Natural killer cell (primary cell): ENCODE results near the gene SLC25A26. TPM values are rescaled to one million over a fixed set of nuclear protein-coding genes. Genes with fewer than 3 reads are reported as not detected.

Experiments used
- ATAC-seq, 3 donors: fragments of 150-1000 bp in 2 of 3; fragments of 200-7000 bp in 1 of 3; cut with Tn5 transposase; 1 replicate in 1 of 3; 2 replicates in 2 of 3; pipeline ENCODE4 v1.10.0; 2021; ENCODE audit warnings: mild to moderate bottlenecking in 2 of 3, moderate library complexity in 2 of 3
- DNase-seq, 2 donors: peaks; one replicate each; pipeline versions ENCODE4 v3.0.0 to v3.0.0-alpha.2; 2013 to 2021; ENCODE audit warnings: mixed read lengths in 1 of 2
- H3K27ac ChIP-seq: one replicate; pipeline ENCODE4 v1.5.1; 2013; ENCODE audit warnings: mild to moderate bottlenecking, low read length
- H3K27me3 ChIP-seq: one replicate; pipeline ENCODE4 v1.6.1; 2013; ENCODE audit warnings: low read length; ENCODE audit not compliant: control insufficient read depth, insufficient read depth
- H3K36me3 ChIP-seq: one replicate; pipeline ENCODE4 v1.6.1; 2013; ENCODE audit warnings: low read length; ENCODE audit not compliant: control insufficient read depth, insufficient read depth
- H3K4me1 ChIP-seq: one replicate; pipeline ENCODE4 v1.6.1; 2013; ENCODE audit warnings: low read length; ENCODE audit not compliant: control insufficient read depth, insufficient read depth
- H3K4me3 ChIP-seq: one replicate; pipeline ENCODE4 v1.5.1; 2013; ENCODE audit warnings: low read length
- H3K9me3 ChIP-seq: one replicate; pipeline ENCODE4 v1.6.1; 2013; ENCODE audit warnings: low read length; ENCODE audit not compliant: control insufficient read depth, insufficient read depth
- H3K27ac Mint-ChIP-seq, 2 donors: one replicate each; pipeline ENCODE4 v1.8.0; 2022; ENCODE audit warnings: mild to moderate bottlenecking in 2 of 2, mixed read lengths in 2 of 2, moderate library complexity in 1 of 2
- H3K27me3 Mint-ChIP-seq, 2 donors: one replicate each; pipeline ENCODE4 v1.8.0; 2022; ENCODE audit warnings: low read depth in 2 of 2, mixed read lengths in 2 of 2
- H3K36me3 Mint-ChIP-seq: one replicate; pipeline ENCODE4 v1.8.0; 2022; ENCODE audit warnings: mixed read lengths
- H3K4me1 Mint-ChIP-seq, 2 donors: one replicate each; pipeline ENCODE4 v1.8.0; 2022; ENCODE audit warnings: mixed read lengths in 2 of 2
- H3K4me3 Mint-ChIP-seq: one replicate; pipeline ENCODE4 v1.8.0; 2022; ENCODE audit warnings: mild to moderate bottlenecking, moderate library complexity, mixed read lengths
- H3K9me3 Mint-ChIP-seq, 2 donors: one replicate each; pipeline ENCODE4 v1.8.0; 2022; ENCODE audit warnings: mixed read lengths in 2 of 2
- WGBS: methylation state at CpG from one replicate; pipeline ENCODE4 v1.1.7; 2013; ENCODE audit warnings: missing lambda C conversion rate; ENCODE audit not compliant: insufficient coverage; 5-methylcytosine and 5-hydroxymethylcytosine counted together
- intact Hi-C: fragments of 100-400 bp; cut with micrococcal nuclease; formaldehyde crosslinking; loops from one replicate; pipeline ENCODE4 v1.14.2; 2022
- total RNA-seq, 4 donors: library from RNA; stranded (reverse); fragments of 120-200 nt in 1 of 4; gene quantifications; one replicate each; pipeline versions ENCODE4 v1.2.3 to v1.2.4, GENCODE V29; 2013 to 2022
- TF ChIP-seq, protein P1 (sequence below): fragments of 200-600 bp; IDR thresholded peaks from one replicate; pipeline ENCODE4 v1.8.0; 2022; ENCODE audit warnings: antibody characterized with exemption

Gene SLC25A26
- total RNA-seq, 3 donors from 2014 or later (not counting 1 experiment from before 2014, with no cell fraction given) = 18.4 to 23.9 (median 23.3) TPM

GRCh38 chr3:66227051-66227450 is 6.2 kb downstream of the SLC25A26 start:
- ATAC-seq (no peak), DNase-seq (no peak)
- TF ChIP-seq, protein P1, sequence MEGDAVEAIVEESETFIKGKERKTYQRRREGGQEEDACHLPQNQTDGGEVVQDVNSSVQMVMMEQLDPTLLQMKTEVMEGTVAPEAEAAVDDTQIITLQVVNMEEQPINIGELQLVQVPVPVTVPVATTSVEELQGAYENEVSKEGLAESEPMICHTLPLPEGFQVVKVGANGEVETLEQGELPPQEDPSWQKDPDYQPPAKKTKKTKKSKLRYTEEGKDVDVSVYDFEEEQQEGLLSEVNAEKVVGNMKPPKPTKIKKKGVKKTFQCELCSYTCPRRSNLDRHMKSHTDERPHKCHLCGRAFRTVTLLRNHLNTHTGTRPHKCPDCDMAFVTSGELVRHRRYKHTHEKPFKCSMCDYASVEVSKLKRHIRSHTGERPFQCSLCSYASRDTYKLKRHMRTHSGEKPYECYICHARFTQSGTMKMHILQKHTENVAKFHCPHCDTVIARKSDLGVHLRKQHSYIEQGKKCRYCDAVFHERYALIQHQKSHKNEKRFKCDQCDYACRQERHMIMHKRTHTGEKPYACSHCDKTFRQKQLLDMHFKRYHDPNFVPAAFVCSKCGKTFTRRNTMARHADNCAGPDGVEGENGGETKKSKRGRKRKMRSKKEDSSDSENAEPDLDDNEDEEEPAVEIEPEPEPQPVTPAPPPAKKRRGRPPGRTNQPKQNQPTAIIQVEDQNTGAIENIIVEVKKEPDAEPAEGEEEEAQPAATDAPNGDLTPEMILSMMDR = no peak
- Histone ChIP-seq H3K4me3 (no peak overlapping the region), H3K27me3 (no peaks in the 10 kb centered on the region), H3K4me1 (no peaks in the 10 kb centered on the region), H3K27ac (no peak overlapping the region), H3K9me3 (no peaks in the 10 kb centered on the region), H3K36me3 (no peaks in the 10 kb centered on the region)
- Mint-ChIP-seq H3K27ac (no peak overlapping the region), H3K27me3 (no peaks in the 10 kb centered on the region), H3K4me1 (peaks cover 12 to 29% of the 10 kb centered on the region in 2 donors), H3K9me3 (no peaks in the 10 kb centered on the region), H3K4me3 (no peak overlapping the region), H3K36me3 (no peaks in the 10 kb centered on the region)
- WGBS = 80% methylated on average over 2 of the region's 3 CpGs
- intact Hi-C loops = no loop called here

DNA sequence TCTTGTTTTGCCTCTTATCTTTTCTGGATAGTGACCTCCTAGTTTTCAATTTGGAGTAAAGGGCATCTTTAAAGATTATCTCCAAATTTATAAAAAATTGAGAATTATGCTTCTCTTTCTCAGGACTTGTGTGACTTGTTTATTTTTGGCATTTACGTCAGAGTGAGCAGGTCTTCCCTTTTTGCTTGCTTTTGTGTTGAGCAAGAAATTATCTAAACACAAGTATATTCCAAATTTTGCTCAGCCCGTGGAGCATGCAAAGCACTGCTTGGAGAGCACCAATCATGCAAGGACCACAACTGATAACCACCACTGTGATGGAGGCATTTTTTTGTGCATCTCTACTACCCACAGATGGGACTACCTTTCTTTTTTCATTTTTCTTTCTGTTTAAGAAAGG is 7.1 kb downstream of the SLC25A26 start:
- H3K27me3 ChIP-seq = no peaks in the 10 kb centered on the region
- no peaks in the 10 kb centered on the region for H3K4me1 ChIP-seq
- H3K27me3 Mint-ChIP-seq = no peaks in the 10 kb centered on the region
- no peak overlapping the region for H3K27ac ChIP-seq
- TF ChIP-seq, protein P1 = no peak
- no peak overlapping the region for H3K4me3 Mint-ChIP-seq
- H3K4me3 ChIP-seq = no peak overlapping the region
- intact Hi-C loops = no loop called here
- DNase-seq (no peak), ATAC-seq (no peak)
- H3K4me1 Mint-ChIP-seq = peaks cover 20 to 32% of the 10 kb centered on the region in 2 donors
- no peak overlapping the region for H3K27ac Mint-ChIP-seq
- H3K9me3 Mint-ChIP-seq = no peaks in the 10 kb centered on the region
- H3K9me3 ChIP-seq = no peaks in the 10 kb centered on the region
- H3K36me3 Mint-ChIP-seq = no peaks in the 10 kb centered on the region
- 80% methylated on average over 1 of the region's 2 CpGs for WGBS
- no peaks in the 10 kb centered on the region for H3K36me3 ChIP-seq

DNA sequence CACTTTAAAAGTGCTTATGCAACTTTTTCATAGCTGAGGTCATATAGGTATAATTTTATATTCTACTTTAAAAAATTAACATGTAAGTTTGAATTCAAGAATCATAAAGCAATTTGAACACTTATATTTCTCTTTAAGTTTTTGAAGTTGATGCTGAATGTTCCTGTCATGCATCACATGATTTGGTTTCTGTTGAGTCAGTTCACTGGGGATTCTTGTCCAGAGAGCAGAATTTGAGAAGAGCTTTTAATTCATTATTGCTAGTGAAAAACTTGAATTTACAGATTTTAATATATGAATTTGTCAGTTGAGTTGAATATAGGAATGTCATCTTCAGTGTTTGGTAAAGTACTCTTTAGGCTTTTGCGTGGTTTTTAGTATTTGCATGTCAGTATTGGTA is 7.9 kb downstream of the SLC25A26 start:
- Mint-ChIP-seq H3K36me3 (no peaks in the 10 kb centered on the region), H3K4me3 (no peak overlapping the region), H3K27me3 (no peaks in the 10 kb centered on the region), H3K4me1 (peaks cover 20 to 30% of the 10 kb centered on the region in 2 donors), H3K27ac (no peak overlapping the region), H3K9me3 (no peaks in the 10 kb centered on the region)
- no peaks in the 10 kb centered on the region for H3K36me3 ChIP-seq
- TF ChIP-seq, protein P1 = no peak
- ATAC-seq (no peak), DNase-seq (no peak)
- no peak overlapping the region for H3K4me3 ChIP-seq
- no peaks in the 10 kb centered on the region for H3K27me3 ChIP-seq
- intact Hi-C loops = no loop called here
- H3K9me3 ChIP-seq = no peaks in the 10 kb centered on the region
- no peak overlapping the region for H3K27ac ChIP-seq
- 100% methylated on average over 1 of the region's 1 CpG for WGBS
- no peaks in the 10 kb centered on the region for H3K4me1 ChIP-seq

DNA sequence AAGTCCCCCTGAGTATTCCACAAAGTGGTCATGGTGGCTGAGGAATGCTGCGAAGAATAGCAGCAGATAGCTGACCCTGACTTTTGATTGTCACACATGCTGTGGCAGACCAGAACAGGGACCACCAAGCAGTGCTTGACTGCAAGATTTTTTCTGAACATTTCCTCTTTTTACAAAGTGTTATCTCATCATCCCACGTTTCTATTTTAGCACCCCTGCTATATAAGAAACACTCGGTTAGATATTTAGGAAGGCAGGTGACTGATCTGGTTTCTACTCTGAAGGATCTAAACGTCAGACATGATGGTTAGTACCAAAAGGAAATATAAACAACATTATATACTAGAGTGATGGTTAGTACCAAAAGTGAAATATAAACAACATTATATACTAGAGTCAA is 9.1 kb downstream of the SLC25A26 start:
- peaks cover 20 to 30% of the 10 kb centered on the region in 2 donors for H3K4me1 Mint-ChIP-seq
- Histone ChIP-seq H3K4me1 (no peaks in the 10 kb centered on the region), H3K4me3 (no peak overlapping the region), H3K9me3 (no peaks in the 10 kb centered on the region), H3K27me3 (no peaks in the 10 kb centered on the region), H3K36me3 (no peaks in the 10 kb centered on the region), H3K27ac (no peak overlapping the region)
- no peak for ATAC-seq
- TF ChIP-seq, protein P1 = no peak
- no peaks in the 10 kb centered on the region for H3K9me3 Mint-ChIP-seq
- H3K27me3 Mint-ChIP-seq = no peaks in the 10 kb centered on the region
- intact Hi-C loops = no loop called here
- DNase-seq = no peak
- no peak overlapping the region for H3K4me3 Mint-ChIP-seq
- H3K36me3 Mint-ChIP-seq = no peaks in the 10 kb centered on the region
- H3K27ac Mint-ChIP-seq = no peak overlapping the region
- 73% methylated on average over 1 of the region's 4 CpGs for WGBS
